HG02759 (cell line): Measurements from ENCODE around the gene ZNRD2.

ENCODE experiments used
- ATAC-seq: cut with Tn5 transposase; IDR thresholded peaks from one replicate; pipeline ENCODE4 v1.9.1; 2021; ENCODE audit warnings: mild to moderate bottlenecking, moderate library complexity; ENCODE audit not compliant: unreplicated experiment

Gene ZNRD2

DNA sequence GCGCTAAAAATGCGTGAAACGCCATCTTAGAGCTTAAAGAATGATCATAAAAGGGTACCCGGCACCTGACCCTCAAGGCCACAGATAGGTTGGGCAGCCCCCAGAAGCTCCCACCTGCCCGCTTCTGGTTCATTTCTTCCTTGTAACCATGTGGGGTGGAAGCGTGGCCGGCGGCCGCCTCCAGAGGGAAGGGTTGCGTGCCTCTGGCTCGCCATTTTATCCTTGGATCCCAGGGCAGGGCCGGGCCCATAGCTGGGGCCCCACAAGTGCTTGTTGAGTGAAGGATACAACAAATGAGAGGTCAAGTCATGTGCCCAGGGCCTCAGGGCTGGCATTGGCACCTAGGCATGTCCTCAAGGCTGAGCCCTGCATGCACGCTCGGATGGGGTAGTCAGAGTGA lies 51.2 kb downstream of the ZNRD2 start:
- no peak for ATAC-seq
